ENCODE data around the gene SPPL2A.
"Not testable (repeated sequence)": the region's sequence is repeated elsewhere in the genome, so short reads cannot be mapped to it uniquely, and the experiment has no call there.

Gene SPPL2A

GRCh38 chr15:50765195-50765967 is at the start of gene SPPL2A:
SPPL2A (minus strand) TSS chr15:50765706; CDS start chr15:50765533, 173 bp downstream.
- DNase-seq (ENCODE audit: low spot score), result peak; percentile 96

- DNase-seq (ENCODE audit: low spot score), result no peak
Observed at GRCh38 chr15:50814634-50815033, 49.1 kb upstream of the SPPL2A start.

- DNase-seq (ENCODE audit: low spot score), result no peak
Observed at GRCh38 chr15:50813865-50814264, 48.4 kb upstream of the SPPL2A start.

- DNase-seq (ENCODE audit: low spot score), result no peak
Observed at GRCh38 chr15:50813089-50813488, 47.6 kb upstream of the SPPL2A start.

GRCh38 chr15:50812181-50812506 is 46.6 kb upstream of the SPPL2A start:
- not testable (repeated sequence) for DNase-seq (ENCODE audit: low spot score)

- not testable (repeated sequence) for DNase-seq (ENCODE audit: low spot score)
Observed at GRCh38 chr15:50811461-50812180, 46.1 kb upstream of the SPPL2A start.

- DNase-seq (ENCODE audit: low spot score), result no peak
Observed at GRCh38 chr15:50810128-50810527, 44.6 kb upstream of the SPPL2A start.

- DNase-seq (ENCODE audit: low spot score), result no peak
Observed at GRCh38 chr15:50808728-50809127, 43.2 kb upstream of the SPPL2A start.

GRCh38 chr15:50803479-50804180 is 38.1 kb upstream of the SPPL2A start:
- DNase-seq (ENCODE audit: low spot score), result no peak

- DNase-seq (ENCODE audit: low spot score), result no peak
Observed at GRCh38 chr15:50800715-50801114, 35.2 kb upstream of the SPPL2A start.

GRCh38 chr15:50798684-50799083 is 33.2 kb upstream of the SPPL2A start:
- no peak for DNase-seq (ENCODE audit: low spot score)

GRCh38 chr15:50797926-50798325 is 32.4 kb upstream of the SPPL2A start:
- no peak for DNase-seq (ENCODE audit: low spot score)

- DNase-seq (ENCODE audit: low spot score), result no peak
Observed at GRCh38 chr15:50791486-50791885, 26.0 kb upstream of the SPPL2A start.

- DNase-seq (ENCODE audit: low spot score), result no peak
Observed at GRCh38 chr15:50790778-50791453, 25.4 kb upstream of the SPPL2A start.

GRCh38 chr15:50786871-50787270 is 21.4 kb upstream of the SPPL2A start:
- no peak for DNase-seq (ENCODE audit: low spot score)

GRCh38 chr15:50786438-50786837 is 20.9 kb upstream of the SPPL2A start:
- no peak for DNase-seq (ENCODE audit: low spot score)

- no peak for DNase-seq (ENCODE audit: low spot score)
Observed at GRCh38 chr15:50783895-50784294, 18.4 kb upstream of the SPPL2A start.

- DNase-seq (ENCODE audit: low spot score), result no peak
Observed at GRCh38 chr15:50783411-50783810, 17.9 kb upstream of the SPPL2A start.

GRCh38 chr15:50778086-50778485 is 12.6 kb upstream of the SPPL2A start:
- DNase-seq (ENCODE audit: low spot score), result no peak

- no peak for DNase-seq (ENCODE audit: low spot score)
Observed at GRCh38 chr15:50777042-50777441, 11.5 kb upstream of the SPPL2A start.

- DNase-seq (ENCODE audit: low spot score), result no peak
Observed at GRCh38 chr15:50774450-50774849, 8.9 kb upstream of the SPPL2A start.

GRCh38 chr15:50773389-50773788 is 7.9 kb upstream of the SPPL2A start:
- no peak for DNase-seq (ENCODE audit: low spot score)
